Fibroblast of lung (primary cell): ENCODE data around the gene EMC9. TPM values are rescaled to one million over a fixed set of nuclear protein-coding genes. Genes with fewer than 3 reads are reported as not detected.

Experiments
- DNase-seq, 2 donors: peaks; one replicate each; pipeline versions ENCODE4 v3.0.0 to v3.0.0-alpha.2; 2010; ENCODE audit warnings: low read depth in 2 of 2
- H2AFZ ChIP-seq: 2 replicates; pipeline ENCODE4 v1.5.1; 2012; ENCODE audit warnings: low read length, control low read depth, inconsistent platforms
- H3K27ac ChIP-seq: 2 replicates; pipeline ENCODE4 v1.5.1; 2011; ENCODE audit warnings: low read length, control low read depth; ENCODE audit not compliant: insufficient read depth
- H3K27me3 ChIP-seq: 2 replicates; pipeline ENCODE4 v1.5.1; 2011; ENCODE audit warnings: mild to moderate bottlenecking, low read length; ENCODE audit not compliant: control insufficient read depth, insufficient read depth
- H3K36me3 ChIP-seq: 2 replicates; pipeline ENCODE4 v1.5.1; 2011; ENCODE audit warnings: low read length; ENCODE audit not compliant: control insufficient read depth, insufficient read depth
- H3K4me1 ChIP-seq: 2 replicates; pipeline ENCODE4 v1.5.1; 2011; ENCODE audit warnings: low read length; ENCODE audit not compliant: control insufficient read depth, insufficient read depth; ENCODE audit errors: extremely low read depth
- H3K4me2 ChIP-seq: 2 replicates; pipeline ENCODE4 v1.5.1; 2011; ENCODE audit warnings: low read length, control low read depth; ENCODE audit not compliant: insufficient read depth; ENCODE audit errors: extremely low read depth
- H3K4me3 ChIP-seq, 4 experiments: fragments of 200-600 bp in 1 of 4; sonication (generic) in 1 of 4; replicated peaks in 1 of 4; 2 replicates each; pipeline ENCODE4 v1.5.1; 2011 to 2016; ENCODE audit warnings: low read length in 4 of 4, low read depth in 3 of 4, mild to moderate bottlenecking in 3 of 4, control low read depth in 2 of 4, inconsistent platforms in 1 of 4, mixed read lengths in 1 of 4; ENCODE audit not compliant: insufficient read depth in 1 of 4; ENCODE audit errors: control extremely low read depth in 1 of 4
- H3K79me2 ChIP-seq: 2 replicates; pipeline ENCODE4 v1.5.1; 2012; ENCODE audit warnings: mild to moderate bottlenecking, low read length, inconsistent platforms; ENCODE audit not compliant: control insufficient read depth, insufficient read depth
- H3K9ac ChIP-seq: 2 replicates; pipeline ENCODE4 v1.5.1; 2011; ENCODE audit warnings: mild to moderate bottlenecking, low read length, control low read depth; ENCODE audit not compliant: insufficient read depth
- H3K9me3 ChIP-seq: 2 replicates; pipeline ENCODE4 v1.5.1; 2012; ENCODE audit warnings: low read depth, low read length; ENCODE audit not compliant: control insufficient read depth, insufficient read depth
- H4K20me1 ChIP-seq: 2 replicates; pipeline ENCODE4 v1.5.1; 2011; ENCODE audit warnings: low read length; ENCODE audit not compliant: control insufficient read depth, insufficient read depth; ENCODE audit errors: extremely low read depth
- CTCF ChIP-seq, 2 donors: IDR thresholded peaks in 1 of 2; conservative IDR thresholded peaks in 1 of 2; 1 replicate in 1 of 2; 2 replicates in 1 of 2; pipeline ENCODE4 v1.5.1; 2011 to 2012; ENCODE audit warnings: low read length in 2 of 2, control low read depth in 1 of 2, inconsistent platforms in 1 of 2, low read depth in 1 of 2, mild to moderate bottlenecking in 1 of 2
- EZH2 ChIP-seq: IDR thresholded peaks from 2 replicates; pipeline ENCODE4 v1.5.1; 2012; ENCODE audit warnings: low read length, control low read depth, mild to moderate bottlenecking; ENCODE audit errors: missing control alignments
- polyA plus RNA-seq, 2 donors: library from polyadenylated mRNA; depleted of rRNA in 1 of 2; stranded (reverse) in 1 of 2; unstranded in 1 of 2; fragments of >200 nt; gene quantifications; 2 replicates each; pipeline ENCODE4 v1.2.1, GENCODE V29; 2011 to 2012; ENCODE audit warnings: missing spikeins in 1 of 2
- total RNA-seq: library from RNA; depleted of rRNA; stranded (reverse); fragments of >200 nt; gene quantifications from 2 replicates; pipeline ENCODE4 v1.2.1, GENCODE V29; 2014

The EMC9 gene
- total and polyA plus RNA-seq, 2 donors (not counting 1 experiment from before 2014, with no cell fraction given), result 6.6 to 18.0 TPM

DNA sequence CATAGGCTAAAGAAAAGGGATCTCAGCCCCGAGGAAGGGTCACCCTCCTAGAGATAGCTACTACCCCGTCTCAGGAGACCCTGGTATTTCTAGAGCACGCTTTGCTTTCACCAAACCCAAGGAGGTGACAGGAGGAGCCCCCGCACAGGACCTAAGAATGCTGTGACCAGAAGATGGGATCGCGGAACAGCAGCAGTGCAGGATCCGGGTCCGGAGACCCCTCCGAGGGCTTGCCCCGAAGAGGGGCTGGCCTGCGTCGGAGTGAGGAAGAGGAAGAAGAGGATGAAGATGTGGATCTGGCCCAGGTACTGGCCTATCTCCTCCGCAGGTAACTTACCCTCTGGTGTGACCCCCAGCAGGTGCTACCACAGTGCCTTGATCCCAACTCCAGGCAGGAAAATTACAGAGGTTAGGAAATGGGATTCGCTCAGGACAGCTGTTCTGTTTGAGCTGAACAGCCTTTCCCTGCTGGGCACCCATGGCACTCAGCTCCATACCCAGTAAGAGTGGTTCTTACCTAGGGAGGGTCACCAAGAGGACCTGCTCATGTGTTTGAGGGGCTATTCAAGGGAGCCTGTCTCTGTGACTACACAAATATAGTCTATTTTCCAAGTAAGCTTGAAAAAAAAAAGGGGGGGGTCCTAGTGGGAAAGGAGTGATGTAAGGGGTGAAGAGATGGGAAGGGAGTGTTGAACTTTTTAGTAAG is 25.8 kb downstream of the EMC9 start:
- TF ChIP-seq EZH2, result no peak
- TF ChIP-seq CTCF (conservative IDR thresholded peaks at IDR 0.05 in 1 of 2, IDR thresholded peaks at IDR 0.05 in 1 of 2; ENCODE audit: low read depth in 1 of 2, low read length in 2 of 2), result no peak
- no peak for DNase-seq

DNA sequence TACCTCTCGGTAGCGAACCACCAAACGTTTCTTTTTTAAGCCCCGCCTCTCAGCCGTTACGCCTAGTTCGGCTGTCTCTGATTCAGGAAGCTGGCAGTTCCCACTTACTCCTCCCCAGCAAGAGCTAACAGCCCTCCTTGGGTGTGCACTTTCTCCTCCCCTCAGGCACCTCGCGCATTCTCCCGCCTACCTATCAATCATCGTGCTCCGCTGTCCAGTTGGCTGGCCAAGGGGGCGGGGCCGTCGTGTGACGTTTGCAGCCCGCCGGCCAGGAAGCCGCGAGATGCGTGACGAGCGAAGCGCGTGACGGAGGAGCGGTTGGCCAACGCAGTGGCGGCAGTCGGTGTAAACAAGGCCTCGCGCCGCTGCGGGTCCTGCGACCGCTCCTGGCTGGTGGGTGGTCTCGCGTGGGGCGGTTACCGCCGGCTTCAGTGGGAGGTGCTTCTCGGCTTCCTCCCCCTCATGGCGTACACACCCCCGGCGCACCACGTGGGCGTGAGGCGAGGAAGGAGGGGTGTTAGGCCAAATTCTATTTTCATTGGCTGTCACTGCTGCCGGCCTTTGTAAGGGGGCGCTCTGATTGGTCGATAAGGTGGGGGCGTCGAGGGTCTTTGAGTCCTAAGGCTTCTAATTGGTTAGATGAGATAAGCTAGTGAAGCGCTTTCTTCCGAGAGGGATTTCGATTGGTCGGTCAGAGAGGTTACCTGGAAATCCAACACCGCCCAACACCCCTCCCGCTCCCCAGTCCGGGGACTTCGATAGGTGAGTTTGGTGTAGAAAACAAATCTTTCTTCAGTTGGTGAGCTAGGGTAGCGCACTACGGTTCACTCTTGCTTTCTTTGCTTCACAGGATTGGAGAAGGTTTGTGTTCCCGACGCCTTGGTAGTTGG is 26.6 kb downstream of the EMC9 start, which contains the start of the genes DCAF11 and NRL:
TSS of gene DCAF11 (plus strand) at position 246 of the 890 bp plus-strand sequence. CDS start 818 bp downstream, outside the sequence.
TSS of gene NRL (minus strand) at position 418 of the 890 bp plus-strand sequence. CDS start 32,101 bp downstream, outside the sequence.
- Histone ChIP-seq H2AFZ (peak within 1 kb of the TSS; percentile 96), H3K79me2 (no peaks in the 10 kb centered on the region), H3K4me3 (peak within 1 kb of the TSS; percentile 39 to 96 (median 72)), H3K27ac (peak within 1 kb of the TSS; percentile 98), H4K20me1 (no peaks in the 10 kb centered on the region), H3K4me2 (peak within 1 kb of the TSS; percentile 100), H3K9ac (peak within 1 kb of the TSS; percentile 96), H3K9me3 (no peaks in the 10 kb centered on the region), H3K4me1 (peaks cover 5% of the 10 kb centered on the region), H3K36me3 (no peaks in the 10 kb centered on the region), H3K27me3 (no peaks in the 10 kb centered on the region)
- TF ChIP-seq EZH2, result no peak
- TF ChIP-seq CTCF (conservative IDR thresholded peaks at IDR 0.05 in 1 of 2, IDR thresholded peaks at IDR 0.05 in 1 of 2; ENCODE audit: low read depth in 1 of 2, low read length in 2 of 2), result no peak
- peak; percentile 100 for DNase-seq

More for the DNA sequence above, 25.8 kb downstream of the EMC9 start:
- H3K9me3 ChIP-seq, result no peaks in the 10 kb centered on the region
- peaks cover 5% of the 10 kb centered on the region for H3K4me1 ChIP-seq
- peak overlapping the region; percentile 96 for H3K9ac ChIP-seq
- peak overlapping the region; percentile 90 for H3K4me2 ChIP-seq
- H3K27ac ChIP-seq, result peak overlapping the region; percentile 98
- no peaks in the 10 kb centered on the region for H4K20me1 ChIP-seq
- no peaks in the 10 kb centered on the region for H3K36me3 ChIP-seq
- H2AFZ ChIP-seq, result peak overlapping the region; percentile 27
- no peaks in the 10 kb centered on the region for H3K27me3 ChIP-seq
- peak overlapping the region; percentile 39 to 96 (median 63) for H3K4me3 ChIP-seq
- H3K79me2 ChIP-seq, result no peaks in the 10 kb centered on the region
